ENCODE measurements around the gene DNASE1L2.

GRCh38 chr16:2280981-2281542 is 44.8 kb downstream of the DNASE1L2 start:
- TF ChIP-seq CTCF (conservative IDR thresholded peaks at IDR 0.05) (no peak), ZFX (IDR thresholded peaks at IDR 0.05) (no peak)

Data from C4-2B (cell line).